H1 (cell line): Measurements from ENCODE around the gene SLC15A1. TPM values are rescaled to one million over a fixed set of nuclear protein-coding genes. Genes with fewer than 3 reads are reported as not detected.

Experiments
- CTCF ChIA-PET: fragments of 300-600 bp; sonication (Branson Sonifier 250); formaldehyde crosslinking; loops from one replicate; lab custom pipeline; 2021; ENCODE audit not compliant: partially characterized antibody; lab: Charles Lee
- POLR2A ChIA-PET: fragments of 300-600 bp; sonication (Branson Sonifier 250); formaldehyde crosslinking; loops from one replicate; lab custom pipeline; 2021; ENCODE audit warnings: inconsistent platforms; ENCODE audit not compliant: partially characterized antibody; lab: Charles Lee
- DNase-seq, 2 experiments: peaks; one replicate each; pipeline versions ENCODE4 v3.0.0 to v3.0.0-alpha.2; 2010 to 2022; ENCODE audit warnings: low spot score in 2 of 2, low read depth in 1 of 2, mixed read lengths in 1 of 2
- FAIRE-seq: peaks from 2 replicates; lab custom pipeline; 2011; peaks lifted over from hg19 to GRCh38; lab: Jason Lieb, UNC
- H2AFZ ChIP-seq: 2 replicates; pipeline ENCODE4 v1.8.1; 2012; ENCODE audit warnings: low read length, inconsistent platforms
- H2AK5ac ChIP-seq: 2 replicates; pipeline ENCODE4 v1.6.1; 2013; ENCODE audit warnings: low read depth, low read length
- H2BK120ac ChIP-seq: replicated peaks from 2 replicates; pipeline ENCODE3; 2013; ENCODE audit warnings: low read depth, low read length, inconsistent platforms
- H2BK12ac ChIP-seq: 2 replicates; pipeline ENCODE4 v1.6.1; 2013; ENCODE audit warnings: low read depth, low read length
- H2BK15ac ChIP-seq: 2 replicates; pipeline ENCODE4 v1.6.1; 2013; ENCODE audit warnings: low read length
- H2BK20ac ChIP-seq: 2 replicates; pipeline ENCODE4 v1.6.1; 2013; ENCODE audit warnings: low read length
- H2BK5ac ChIP-seq: 2 replicates; pipeline ENCODE4 v1.6.1; 2013; ENCODE audit warnings: low read depth, low read length
- H3K14ac ChIP-seq: 2 replicates; pipeline ENCODE4 v1.6.1; 2013; ENCODE audit warnings: inconsistent platforms; ENCODE audit not compliant: insufficient read length
- H3K18ac ChIP-seq: 2 replicates; pipeline ENCODE4 v1.6.1; 2013; ENCODE audit warnings: low read length; ENCODE audit errors: extremely low read depth
- H3K23ac ChIP-seq: 2 replicates; pipeline ENCODE4 v1.6.1; 2013; ENCODE audit warnings: inconsistent platforms; ENCODE audit not compliant: insufficient read length
- H3K23me2 ChIP-seq: 2 replicates; pipeline ENCODE4 v1.6.1; 2013; ENCODE audit warnings: low read depth, low read length
- H3K27ac ChIP-seq: 2 replicates; pipeline ENCODE4 v1.6.1; 2011; ENCODE audit warnings: low read depth, low read length, inconsistent platforms
- H3K27me3 ChIP-seq, 4 experiments: replicated peaks in 1 of 4; 1 replicate in 1 of 4; 2 replicates in 3 of 4; pipeline versions ENCODE4 v1.6.1 to v1.8.1; 2011 to 2013; ENCODE audit warnings: low read length in 3 of 4, mild to moderate bottlenecking in 3 of 4, inconsistent platforms in 2 of 4, mixed read lengths in 2 of 4, moderate library complexity in 1 of 4; ENCODE audit not compliant: control insufficient read depth in 3 of 4, insufficient read depth in 3 of 4; ENCODE audit errors: extremely low read depth in 1 of 4
- H3K36me3 ChIP-seq, 4 experiments: 2 replicates each; pipeline versions ENCODE4 v1.6.1 to v1.8.1; 2011 to 2013; ENCODE audit warnings: mild to moderate bottlenecking in 4 of 4, low read length in 3 of 4, moderate library complexity in 2 of 4, control low read depth in 1 of 4, inconsistent platforms in 1 of 4; ENCODE audit not compliant: insufficient read depth in 4 of 4, control insufficient read depth in 2 of 4
- H3K4ac ChIP-seq: replicated peaks from 2 replicates; pipeline ENCODE3; 2013; ENCODE audit warnings: low read length, low read depth, mixed read lengths, inconsistent platforms; ENCODE audit not compliant: insufficient read length
- H3K4me1 ChIP-seq, 4 experiments: replicated peaks in 1 of 4; 1 replicate in 1 of 4; 2 replicates in 3 of 4; pipeline versions ENCODE4 v1.6.1 to v1.8.1; 2011 to 2013; ENCODE audit warnings: low read length in 3 of 4, inconsistent platforms in 2 of 4, mixed read lengths in 1 of 4; ENCODE audit not compliant: insufficient read depth in 4 of 4, control insufficient read depth in 3 of 4
- H3K4me2 ChIP-seq, 2 experiments: 2 replicates each; pipeline versions ENCODE4 v1.6.1 to v1.8.1; 2011 to 2013; ENCODE audit warnings: low read depth in 2 of 2, low read length in 2 of 2, control low read depth in 1 of 2, inconsistent platforms in 1 of 2, mild to moderate bottlenecking in 1 of 2; ENCODE audit not compliant: insufficient read depth in 1 of 2
- H3K4me3 ChIP-seq, 4 experiments: fragments of 200-600, 300-600 bp in 1 of 4; sonication (generic), shearing (Covaris generic), sonication (Bioruptor Twin) in 1 of 4; 2 replicates each; pipeline versions ENCODE4 v1.5.1 to v1.8.1; 2011 to 2016; ENCODE audit warnings: low read length in 4 of 4, low read depth in 3 of 4, control low read depth in 2 of 4, inconsistent platforms in 2 of 4, mild to moderate bottlenecking in 2 of 4, mixed read lengths in 1 of 4, moderate library complexity in 1 of 4; ENCODE audit not compliant: insufficient read depth in 2 of 4; ENCODE audit errors: extremely low read depth in 1 of 4
- H3K56ac ChIP-seq: replicated peaks from 2 replicates; pipeline ENCODE3; 2013; ENCODE audit warnings: low read depth, mild to moderate bottlenecking, mixed read lengths, low read length, inconsistent platforms; ENCODE audit not compliant: insufficient read length
- H3K79me1 ChIP-seq: 2 replicates; pipeline ENCODE4 v1.6.1; 2013; ENCODE audit warnings: low read depth, low read length, control low read depth
- H3K79me2 ChIP-seq, 2 experiments: 2 replicates each; pipeline versions ENCODE4 v1.6.1 to v1.8.1; 2012 to 2013; ENCODE audit warnings: low read length in 2 of 2, mild to moderate bottlenecking in 2 of 2, inconsistent platforms in 1 of 2; ENCODE audit not compliant: insufficient read depth in 2 of 2, control insufficient read depth in 1 of 2
- H3K9ac ChIP-seq, 4 experiments: replicated peaks in 1 of 4; 1 replicate in 1 of 4; 2 replicates in 3 of 4; pipeline versions ENCODE4 v1.6.1 to v1.8.1; 2011 to 2013; ENCODE audit warnings: low read depth in 3 of 4, low read length in 3 of 4, control low read depth in 2 of 4, mild to moderate bottlenecking in 2 of 4, moderate library complexity in 2 of 4, inconsistent platforms in 1 of 4; ENCODE audit errors: extremely low read depth in 1 of 4
- H3K9me3 ChIP-seq, 2 experiments: 2 replicates each; pipeline versions ENCODE4 v1.6.1 to v1.8.1; 2012 to 2013; ENCODE audit warnings: mild to moderate bottlenecking in 2 of 2, moderate library complexity in 2 of 2, control low read depth in 1 of 2, inconsistent platforms in 1 of 2, low read depth in 1 of 2, low read length in 1 of 2, mixed read lengths in 1 of 2; ENCODE audit not compliant: insufficient read depth in 2 of 2
- H4K20me1 ChIP-seq, 2 experiments: replicated peaks in 1 of 2; 2 replicates each; pipeline versions ENCODE3 to v1.8.1; 2011 to 2013; ENCODE audit warnings: inconsistent platforms in 2 of 2, low read length in 2 of 2, mild to moderate bottlenecking in 1 of 2; ENCODE audit not compliant: insufficient read depth in 2 of 2, control insufficient read depth in 1 of 2
- H4K5ac ChIP-seq: 2 replicates; pipeline ENCODE4 v1.6.1; 2013; ENCODE audit warnings: low read length, low read depth, mixed read lengths, inconsistent platforms; ENCODE audit not compliant: insufficient read length
- H4K8ac ChIP-seq: 2 replicates; pipeline ENCODE4 v1.8.0; 2013; ENCODE audit warnings: mild to moderate bottlenecking, moderate library complexity, low read length, inconsistent platforms; ENCODE audit not compliant: insufficient read depth; ENCODE audit errors: extremely low read depth
- H4K91ac ChIP-seq: replicated peaks from 2 replicates; pipeline ENCODE3; 2013; ENCODE audit warnings: low read length, mixed read lengths, inconsistent platforms; ENCODE audit not compliant: insufficient read length
- ASH2L ChIP-seq: fragments of 200-600, 300-600 bp; sonication (generic); IDR thresholded peaks from one replicate; pipeline ENCODE4 v1.7.1; 2017; ENCODE audit warnings: low read length
- SAP30 ChIP-seq: fragments of 300-600 bp; sonication (generic); IDR thresholded peaks from 2 replicates; pipeline ENCODE4 v1.7.1; 2012; ENCODE audit warnings: low read length, moderate library complexity, mild to moderate bottlenecking, inconsistent platforms; ENCODE audit not compliant: insufficient read depth, insufficient replicate concordance
- TCF12 ChIP-seq: IDR thresholded peaks from 2 replicates; pipeline ENCODE4 v1.6.1; 2011; ENCODE audit warnings: low read depth, mild to moderate bottlenecking, low read length
- whole genome bisulfite sequencing, 2 experiments: shearing (Covaris generic) in 1 of 2; methylation state at CpG; one replicate each; pipeline versions ENCODE4 v1.1.6 to v1.1.7; 2013 to 2015; ENCODE audit warnings: low lambda C conversion rate in 2 of 2, mixed read lengths in 2 of 2, inconsistent platforms in 1 of 2, low coverage in 1 of 2, missing lambda C conversion rate in 1 of 2; ENCODE audit not compliant: insufficient replicate concordance in 2 of 2, insufficient coverage in 1 of 2, insufficient read length in 1 of 2; ENCODE audit errors: extremely low coverage in 1 of 2, missing lambda C conversion rate in 1 of 2; 5-methylcytosine and 5-hydroxymethylcytosine counted together
- polyA plus RNA-seq, 7 experiments: library from polyadenylated mRNA; depleted of rRNA in 3 of 7; stranded (reverse) in 5 of 7; unstranded in 2 of 7; fragments of >200 nt in 5 of 7; fragments of 200-250 nt in 2 of 7; gene quantifications; 1 replicate in 5 of 7; 2 replicates in 1 of 7; 4 replicates in 1 of 7; pipeline versions ENCODE4 v1.2.1 to v1.2.3, GENCODE V29; 2011 to 2013; ENCODE audit warnings: missing spikeins in 2 of 7, mixed read lengths in 2 of 7
- total RNA-seq: library from RNA; stranded (reverse); fragmentation: NEBNext Ultra II Directional; extraction: Animal tissue kit (Norgen Biotek cat#: 25700); gene quantifications from 2 replicates; pipeline ENCODE4 v1.2.1, GENCODE V29; 2021

Gene SLC15A1
- total and polyA plus RNA-seq, 2 of the 8 experiments (the other 6 are each of a cell fraction or from before 2014, with no cell fraction given), result 1.3 to 2.4 TPM

GRCh38 chr13:98650396-98651107 is 101.9 kb downstream of the SLC15A1 start:
- H3K79me1 ChIP-seq, result no peaks in the 10 kb centered on the region
- no peak overlapping the region for H3K4ac ChIP-seq
- no peak overlapping the region for H4K5ac ChIP-seq
- no peak overlapping the region for H3K18ac ChIP-seq
- H4K8ac ChIP-seq, result no peak overlapping the region
- H3K23ac ChIP-seq, result no peak overlapping the region
- no peak overlapping the region for H2BK120ac ChIP-seq
- no peaks in the 10 kb centered on the region for H3K79me2 ChIP-seq
- H4K91ac ChIP-seq, result no peak overlapping the region
- H2BK15ac ChIP-seq, result no peak overlapping the region
- TF ChIP-seq TCF12, result no peak
- TF ChIP-seq ASH2L, result no peak
- no peak for TF ChIP-seq SAP30
- H2AK5ac ChIP-seq, result no peak overlapping the region
- ChIA-PET CTCF (interaction anchor here (0.6 to 5.4 kb wide), 10 partner anchors 12 to 183 kb away, joined by 3 to 51 read pairs (median 4); no protein-coding TSS in a partner anchor), POLR2A (no interaction called here)
- no peak overlapping the region for H3K9ac ChIP-seq
- FAIRE-seq (no peak), DNase-seq (no peak)
- no peak overlapping the region for H3K4me3 ChIP-seq
- H2BK20ac ChIP-seq, result no peak overlapping the region
- H3K56ac ChIP-seq, result no peak overlapping the region
- no peaks in the 10 kb centered on the region; a peak in 1 of 7 replicates for H3K27me3 ChIP-seq
- no peaks in the 10 kb centered on the region for H3K9me3 ChIP-seq
- no peak overlapping the region for H2BK12ac ChIP-seq
- H2BK5ac ChIP-seq, result no peak overlapping the region
- H3K36me3 ChIP-seq, result no peaks in the 10 kb centered on the region
- H4K20me1 ChIP-seq, result no peaks in the 10 kb centered on the region
- H3K4me1 ChIP-seq, result no peaks in the 10 kb centered on the region
- no peak overlapping the region for H3K27ac ChIP-seq
- H2AFZ ChIP-seq, result no peak overlapping the region
- no peaks in the 10 kb centered on the region; the same call in 1 of the 2 replicates for H3K23me2 ChIP-seq
- H3K14ac ChIP-seq, result no peak overlapping the region
- H3K4me2 ChIP-seq, result no peak overlapping the region
- 88% methylated on average over 12 of the region's 12 CpGs; no CpG with 5 or more reads in 1 of the 2 experiments for WGBS, 2 experiments
